AG04450 (cell line): ENCODE measurements around the gene TNFRSF17. TPM values are rescaled to one million over a fixed set of nuclear protein-coding genes. Genes with fewer than 3 reads are reported as not detected.

Source experiments
- CTCF ChIA-PET: fragments of 300-600, 350-600 bp; formaldehyde crosslinking; extraction: SDS; loops from one replicate; lab custom pipeline; 2022; ENCODE audit warnings: antibody characterized with exemption, inconsistent platforms; lab: Charles Lee
- POLR2A ChIA-PET: fragments of 350-600 bp; formaldehyde crosslinking; extraction: SDS; loops from one replicate; lab custom pipeline; 2021; ENCODE audit warnings: antibody characterized with exemption, inconsistent platforms; lab: Yijun Ruan, JAX
- DNase-seq: peaks from one replicate; pipeline ENCODE4 v3.0.0-alpha.2; 2011; ENCODE audit warnings: low read depth, low spot score
- H3K27ac ChIP-seq: one replicate; pipeline ENCODE4 v1.5.1; 2012; ENCODE audit warnings: low read depth, low read length, control low read depth
- H3K27me3 ChIP-seq: one replicate; pipeline ENCODE4 v1.6.0; 2012; ENCODE audit warnings: low read length; ENCODE audit not compliant: control insufficient read depth, insufficient read depth
- H3K4me3 ChIP-seq: 2 replicates; pipeline ENCODE4 v1.5.1; 2011; ENCODE audit warnings: mild to moderate bottlenecking, low read depth, low read length, control low read depth
- H3K9me3 ChIP-seq: 2 replicates; pipeline ENCODE4 v1.5.1; 2012; ENCODE audit warnings: low read length; ENCODE audit not compliant: control insufficient read depth, insufficient read depth
- polyA plus RNA-seq: library from polyadenylated mRNA; depleted of rRNA; stranded (reverse); fragments of >200 nt; gene quantifications from 2 replicates; pipeline ENCODE4 v1.2.3, GENCODE V29; 2011
- TF ChIP-seq, protein P1 (sequence below): IDR thresholded peaks from 2 replicates; pipeline ENCODE4 v1.5.1; 2011; ENCODE audit warnings: low read depth, low read length, control low read depth, inconsistent platforms

TNFRSF17 gene
- polyA plus RNA-seq, 1 experiment, result not detected

GRCh38 chr16:11979013-11979672 is 14.1 kb downstream of the TNFRSF17 start:
- Histone ChIP-seq H3K27ac (no peak overlapping the region), H3K4me3 (no peak overlapping the region), H3K9me3 (no peaks in the 10 kb centered on the region; the same call in 1 of the 2 replicates), H3K27me3 (no peaks in the 10 kb centered on the region)
- no peak for DNase-seq
- ChIA-PET POLR2A (no interaction called here), CTCF (interaction anchor here (1.2 kb wide), 1 partner anchor 88 kb away, joined by 5 read pairs; no protein-coding TSS in a partner anchor)
- TF ChIP-seq, protein P1, sequence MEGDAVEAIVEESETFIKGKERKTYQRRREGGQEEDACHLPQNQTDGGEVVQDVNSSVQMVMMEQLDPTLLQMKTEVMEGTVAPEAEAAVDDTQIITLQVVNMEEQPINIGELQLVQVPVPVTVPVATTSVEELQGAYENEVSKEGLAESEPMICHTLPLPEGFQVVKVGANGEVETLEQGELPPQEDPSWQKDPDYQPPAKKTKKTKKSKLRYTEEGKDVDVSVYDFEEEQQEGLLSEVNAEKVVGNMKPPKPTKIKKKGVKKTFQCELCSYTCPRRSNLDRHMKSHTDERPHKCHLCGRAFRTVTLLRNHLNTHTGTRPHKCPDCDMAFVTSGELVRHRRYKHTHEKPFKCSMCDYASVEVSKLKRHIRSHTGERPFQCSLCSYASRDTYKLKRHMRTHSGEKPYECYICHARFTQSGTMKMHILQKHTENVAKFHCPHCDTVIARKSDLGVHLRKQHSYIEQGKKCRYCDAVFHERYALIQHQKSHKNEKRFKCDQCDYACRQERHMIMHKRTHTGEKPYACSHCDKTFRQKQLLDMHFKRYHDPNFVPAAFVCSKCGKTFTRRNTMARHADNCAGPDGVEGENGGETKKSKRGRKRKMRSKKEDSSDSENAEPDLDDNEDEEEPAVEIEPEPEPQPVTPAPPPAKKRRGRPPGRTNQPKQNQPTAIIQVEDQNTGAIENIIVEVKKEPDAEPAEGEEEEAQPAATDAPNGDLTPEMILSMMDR, result no peak

DNA sequence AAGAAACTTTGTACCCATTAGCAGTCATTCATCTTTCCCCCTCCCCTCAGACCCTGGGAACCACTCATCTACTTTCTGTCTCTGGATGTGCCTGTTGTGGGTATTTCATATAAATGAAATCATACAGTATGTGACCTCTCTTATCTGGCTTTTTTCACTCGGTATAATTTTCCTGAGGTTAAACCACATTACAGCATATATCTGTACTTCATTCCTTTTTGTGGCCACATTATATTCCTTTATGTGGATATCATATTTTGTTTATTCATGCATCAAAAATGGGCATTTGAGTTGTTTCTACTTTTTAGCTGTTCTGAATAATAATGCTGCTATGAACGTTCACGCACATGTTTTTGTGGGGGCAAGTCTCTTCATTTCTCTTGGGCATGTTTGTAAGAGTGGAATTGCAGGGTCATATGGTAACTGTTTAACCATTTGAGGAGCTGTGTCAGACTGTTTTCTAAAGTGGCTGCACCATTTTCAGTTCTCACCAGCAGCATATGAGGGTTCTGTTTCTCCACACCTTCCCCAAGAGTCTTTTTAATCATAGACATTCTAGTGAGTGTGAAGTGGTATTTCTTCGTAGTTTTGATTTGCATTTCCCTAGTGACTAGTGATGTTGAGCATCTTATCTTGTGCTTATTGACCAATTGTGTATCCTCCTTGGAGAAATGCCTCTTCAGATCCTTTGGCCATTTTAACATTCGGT is 15.3 kb downstream of the TNFRSF17 start:
- H3K27ac ChIP-seq, result no peak overlapping the region
- DNase-seq, result no peak
- TF ChIP-seq, protein P1, result no peak
- ChIA-PET CTCF (interaction anchor here (1.1 kb wide), 1 partner anchor 88 kb away, joined by 6 read pairs; no protein-coding TSS in a partner anchor), POLR2A (no interaction called here)
- no peak overlapping the region for H3K4me3 ChIP-seq
- H3K27me3 ChIP-seq, result no peaks in the 10 kb centered on the region
- no peaks in the 10 kb centered on the region; the same call in 1 of the 2 replicates for H3K9me3 ChIP-seq

GRCh38 chr16:11985250-11985649 is 20.2 kb downstream of the TNFRSF17 start:
- no peak overlapping the region for H3K27ac ChIP-seq
- CTCF ChIA-PET, result interaction anchor here (0.7 kb wide), 1 partner anchor 83 kb away, joined by 4 read pairs; no protein-coding TSS in a partner anchor
- POLR2A ChIA-PET, result no interaction called here
- DNase-seq, result no peak
- no peak overlapping the region for H3K4me3 ChIP-seq
- no peaks in the 10 kb centered on the region for H3K27me3 ChIP-seq
- TF ChIP-seq, protein P1, result no peak
- H3K9me3 ChIP-seq, result no peaks in the 10 kb centered on the region

- Histone ChIP-seq H3K9me3 (no peaks in the 10 kb centered on the region), H3K27me3 (no peaks in the 10 kb centered on the region), H3K27ac (no peak overlapping the region), H3K4me3 (no peak overlapping the region)
- ChIA-PET CTCF (no interaction called here), POLR2A (no interaction called here)
- TF ChIP-seq, protein P1, result no peak
- DNase-seq, result no peak
Observed at GRCh38 chr16:11986521-11987057, 21.6 kb downstream of the TNFRSF17 start.
